Posterior vena cava (tissue), 2 donors: ENCODE data around the gene ZNF385D. TPM values are rescaled to one million over a fixed set of nuclear protein-coding genes. Genes with fewer than 3 reads are reported as not detected.

Source experiments
- DNase-seq: peaks from one replicate; pipeline ENCODE4 v3.0.0-alpha.2; 2020; ENCODE audit warnings: low spot score
- intact Hi-C, 2 donors: fragments of 100-400 bp; cut with DNase I; formaldehyde crosslinking; loops; one replicate each; pipeline versions ENCODE4 v1.14.1 to v1.14.2; 2022 to 2023
- total RNA-seq, 2 donors: library from RNA; stranded (reverse); fragmentation: NEBNext Ultra II Directional; extraction: Animal tissue kit (Norgen Biotek cat#: 25700); gene quantifications; one replicate each; pipeline ENCODE4 v1.2.1, GENCODE V29; 2021
- donor health status: DM: yes; HTN: yes; CAD: no.
- donor health status: DM: yes; HTN: yes; CAD: no.

Gene ZNF385D
- total RNA-seq, 2 donors from 2014 or later, result 25.8 to 32.7 TPM

- intact Hi-C loops, result no loop called here
- DNase-seq, result no peak
Measured at GRCh38 chr3:21703291-21703690, 47.7 kb downstream of the ZNF385D start.

- no peak for DNase-seq
- intact Hi-C loops, result no loop called here
Measured at GRCh38 chr3:21697707-21698106, 53.3 kb downstream of the ZNF385D start.

GRCh38 chr3:21694506-21694905, 56.5 kb downstream of the ZNF385D start:
- intact Hi-C loops, result no loop called here

GRCh38 chr3:21691036-21691435, 60.0 kb downstream of the ZNF385D start:
- intact Hi-C loops, result no loop called here
- no peak for DNase-seq

More at GRCh38 chr3:21694506-21694905, 56.5 kb downstream of the ZNF385D start:
- no peak for DNase-seq

- intact Hi-C loops, result no loop called here
- no peak for DNase-seq
Measured at GRCh38 chr3:21682206-21682605, 68.8 kb downstream of the ZNF385D start.

- no peak for DNase-seq
- intact Hi-C loops, result no loop called here
Measured at GRCh38 chr3:21673393-21673792, 77.6 kb downstream of the ZNF385D start.

- intact Hi-C loops, result no loop called here
- DNase-seq, result no peak
Measured at GRCh38 chr3:21672303-21672702, 78.7 kb downstream of the ZNF385D start.

- DNase-seq, result no peak
- intact Hi-C loops, result no loop called here
Measured at GRCh38 chr3:21670386-21670785, 80.6 kb downstream of the ZNF385D start.

- no peak for DNase-seq
- intact Hi-C loops, result no loop called here
Measured at GRCh38 chr3:21668012-21668411, 83.0 kb downstream of the ZNF385D start.

GRCh38 chr3:21665444-21666100, 85.4 kb downstream of the ZNF385D start:
- intact Hi-C loops, result no loop called here
- DNase-seq, result no peak

- intact Hi-C loops, result no loop called here
- DNase-seq, result no peak
Measured at GRCh38 chr3:21664996-21665395, 86.0 kb downstream of the ZNF385D start.

GRCh38 chr3:21662403-21662802, 88.6 kb downstream of the ZNF385D start:
- DNase-seq, result no peak
- intact Hi-C loops, result no loop called here

GRCh38 chr3:21654662-21655061, 96.3 kb downstream of the ZNF385D start:
- intact Hi-C loops, result no loop called here
- DNase-seq, result no peak

GRCh38 chr3:21654241-21654640, 96.8 kb downstream of the ZNF385D start:
- intact Hi-C loops, result no loop called here
- DNase-seq, result no peak

GRCh38 chr3:21649519-21649918, 101.5 kb downstream of the ZNF385D start:
- intact Hi-C loops, result no loop called here
- DNase-seq, result no peak

- DNase-seq, result no peak
- intact Hi-C loops, result no loop called here
Measured at GRCh38 chr3:21647961-21648360, 103.0 kb downstream of the ZNF385D start.

- peak; percentile 83 for DNase-seq
- intact Hi-C loops, result no loop called here
Measured at GRCh38 chr3:21645121-21645897, 105.7 kb downstream of the ZNF385D start.

GRCh38 chr3:21644268-21644667, 106.7 kb downstream of the ZNF385D start:
- no peak for DNase-seq
- intact Hi-C loops, result no loop called here

- intact Hi-C loops, result no loop called here
- no peak for DNase-seq
Measured at GRCh38 chr3:21643752-21644151, 107.3 kb downstream of the ZNF385D start.

GRCh38 chr3:21642433-21642832, 108.6 kb downstream of the ZNF385D start:
- intact Hi-C loops, result no loop called here
- DNase-seq, result no peak

GRCh38 chr3:21641959-21642358, 109.1 kb downstream of the ZNF385D start:
- intact Hi-C loops, result no loop called here
- no peak for DNase-seq
